NCI-H446 (cell line): ENCODE data around the gene TSHZ1.

Source experiments
- DNase-seq, 2 experiments: peaks; one replicate each; lab custom pipeline; 2025; lab: John Stamatoyannopoulos, UW

The TSHZ1 gene

GRCh38 chr18:75207310-75208154 is 3.1 kb upstream of the TSHZ1 start:
- no peak for DNase-seq

GRCh38 chr18:75208155-75208835 is 2.3 kb upstream of the TSHZ1 start:
- peak in 1 of 2 experiments; percentile 60 for DNase-seq

DNA sequence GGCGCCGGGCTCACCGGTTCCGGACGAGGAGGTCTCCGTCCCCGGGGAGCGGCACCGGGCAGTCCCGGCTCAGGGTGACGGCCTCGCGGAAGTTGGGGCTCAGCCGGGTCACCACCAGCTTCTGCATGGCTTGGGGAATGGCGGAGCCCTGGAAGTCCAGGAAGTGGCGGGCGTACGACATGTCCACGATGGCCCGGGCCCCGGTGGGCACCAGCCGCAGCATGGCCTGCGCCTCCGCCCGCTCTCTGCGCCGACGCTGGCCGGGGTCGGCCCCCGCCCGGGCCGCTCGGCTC is 1.8 kb upstream of the TSHZ1 start:
- no peak for DNase-seq

DNA sequence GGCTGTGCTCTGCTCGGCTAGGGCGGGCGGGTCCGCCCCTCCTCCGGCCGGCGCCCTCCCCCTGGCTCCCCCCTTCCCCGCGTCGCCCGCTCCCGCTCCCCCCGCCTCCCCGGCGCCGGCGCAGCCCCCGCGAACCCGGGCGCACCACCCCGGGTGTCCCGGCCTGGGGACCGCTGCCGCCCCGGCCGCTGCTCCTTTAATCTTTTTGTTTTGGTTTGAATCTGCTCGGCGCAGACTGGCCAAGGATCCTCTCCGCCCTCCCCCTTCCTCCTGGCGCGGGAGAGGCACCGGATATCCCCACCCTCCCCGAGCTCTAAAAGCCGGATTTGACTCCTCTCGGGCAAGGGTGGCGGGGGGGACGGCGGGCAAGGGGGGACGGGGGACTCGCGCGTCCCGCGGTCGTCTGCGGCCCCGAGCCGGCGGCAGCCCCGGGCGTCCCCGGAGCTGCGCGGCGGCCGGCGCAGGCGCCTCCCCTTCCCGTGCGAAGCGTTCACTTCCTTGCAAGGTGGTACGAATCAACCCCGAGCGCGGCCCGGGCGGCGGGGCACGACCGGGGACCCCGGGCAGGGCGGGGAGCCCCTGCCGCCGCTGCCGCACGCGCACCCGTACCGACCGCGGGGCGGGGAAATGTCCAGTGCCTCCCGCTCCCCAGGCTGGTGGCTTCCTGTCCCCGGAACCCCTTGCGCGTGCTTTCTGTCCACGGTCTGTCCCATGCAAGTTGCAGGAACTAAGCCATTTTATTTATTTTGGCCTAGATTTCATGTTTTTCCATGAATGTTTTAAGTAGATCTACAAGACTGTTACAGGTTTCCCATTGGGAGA is 1.3 kb upstream of the TSHZ1 start, which contains the start of gene PTGR3:
TSS of gene PTGR3 (minus strand) at position 11 of the 822 bp plus-strand sequence. CDS start 81 bp downstream, outside the sequence.
- DNase-seq = peak; percentile 41 to 84

DNA sequence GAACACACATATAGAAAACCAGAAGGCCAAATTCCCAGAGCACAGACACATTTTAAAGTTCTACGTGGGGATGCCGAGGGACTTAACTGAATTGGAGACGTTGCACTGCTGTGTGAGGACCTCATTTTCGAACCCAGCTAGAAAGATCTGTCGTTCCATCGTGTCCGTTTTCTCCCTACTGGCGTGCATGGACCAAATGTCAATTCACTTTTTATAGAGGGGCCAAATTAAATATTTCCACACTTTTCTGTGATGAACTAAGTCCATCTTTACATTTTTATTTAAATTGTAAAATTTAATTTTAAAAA is 692 bp upstream of the TSHZ1 start:
- DNase-seq = peak; percentile 41 to 62

GRCh38 chr18:75211002-75211621 is 515 bp downstream of the TSHZ1 start:
- peak in 1 of 2 experiments; percentile 14 for DNase-seq

GRCh38 chr18:75211626-75211952 is 992 bp downstream of the TSHZ1 start:
- DNase-seq = no peak

- peak in 1 of 2 experiments; percentile 5 for DNase-seq
Measured at GRCh38 chr18:75211953-75212750, 1.6 kb downstream of the TSHZ1 start.

DNA sequence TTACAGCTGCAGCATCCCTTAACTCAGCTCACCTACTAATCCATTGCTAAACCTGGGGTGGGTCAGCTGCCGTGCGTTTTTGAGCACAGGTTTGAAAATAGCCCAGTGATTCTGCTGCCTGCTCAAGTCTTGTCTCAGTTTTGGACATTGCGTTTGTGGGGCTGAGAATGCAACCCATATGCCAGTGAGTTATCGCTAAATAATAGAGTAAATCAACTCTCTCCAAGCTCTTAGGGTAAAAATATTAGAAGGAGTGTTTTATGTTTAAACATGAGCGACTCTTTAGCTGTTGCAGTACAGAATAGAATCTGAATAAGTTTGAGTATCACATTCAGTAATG is 2.1 kb downstream of the TSHZ1 start:
- no peak for DNase-seq

DNA sequence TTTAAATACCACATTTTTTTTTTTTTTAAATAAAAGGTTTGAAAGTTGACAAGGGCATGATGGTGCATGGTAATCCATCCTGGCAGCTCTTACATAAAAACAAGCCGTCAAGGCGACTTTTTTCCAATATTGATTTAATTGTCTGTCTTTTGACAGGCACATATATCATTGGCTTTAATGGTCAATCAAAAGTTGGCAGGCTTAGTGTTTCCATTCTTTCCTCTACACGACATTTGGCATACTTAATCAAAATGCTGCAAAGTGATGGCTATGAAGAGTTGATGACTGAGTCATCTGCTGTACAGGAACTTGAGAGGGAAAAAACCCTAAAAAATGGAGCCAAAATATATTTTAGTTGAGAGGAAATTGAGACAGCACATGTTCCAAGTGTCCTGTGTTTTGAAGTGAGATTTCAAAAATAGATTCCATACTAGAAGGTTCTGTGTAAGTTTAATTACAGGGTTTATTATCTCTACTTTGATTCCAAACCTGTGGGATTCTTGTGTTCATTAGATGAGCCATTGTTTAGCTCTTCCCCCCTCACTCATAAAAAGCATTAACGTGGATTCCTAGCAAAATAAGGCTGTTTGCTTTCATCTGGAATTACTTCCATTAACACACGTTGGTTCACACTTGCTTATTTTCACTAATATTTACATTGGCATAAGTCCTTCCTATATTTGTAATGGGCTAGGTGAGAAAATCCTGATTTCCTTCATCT is 3.2 kb downstream of the TSHZ1 start:
- DNase-seq = peak; percentile 51 to 78

- DNase-seq = no peak
Measured at GRCh38 chr18:75214332-75214690, 3.7 kb downstream of the TSHZ1 start.

DNA sequence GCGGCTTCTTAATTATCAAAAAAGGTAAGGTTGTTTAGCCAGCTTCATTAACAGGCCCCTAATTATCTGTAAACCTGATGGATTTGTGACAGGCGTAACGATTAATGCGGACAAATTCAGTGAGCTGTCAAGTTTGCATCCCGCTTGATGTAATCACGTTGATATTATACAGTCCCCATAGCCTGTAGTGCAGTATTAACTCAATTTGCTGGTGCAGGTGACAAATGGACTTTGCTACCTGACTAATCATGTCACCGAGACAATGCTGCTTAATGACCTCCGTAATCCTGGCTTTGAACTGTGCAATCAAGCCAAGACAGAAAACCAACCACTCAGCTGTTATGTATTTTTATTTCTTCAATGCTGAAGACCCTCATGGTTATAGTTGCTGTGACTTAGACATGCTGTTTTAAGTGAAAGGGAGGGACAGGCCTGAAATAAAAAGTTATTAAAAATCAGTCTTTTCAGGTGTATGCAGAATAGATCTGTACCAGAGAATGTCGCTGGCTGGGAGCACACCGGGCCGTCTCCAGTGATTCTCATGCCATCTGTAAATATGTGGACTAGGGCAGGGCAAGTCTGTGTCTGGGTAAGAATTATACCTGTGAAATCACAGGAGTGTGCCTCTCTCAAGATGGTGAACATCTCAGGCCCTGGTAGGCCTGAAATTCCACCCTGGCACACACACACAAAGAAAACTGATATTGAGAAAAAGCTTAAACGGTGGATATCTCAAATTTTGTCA is 4.3 kb downstream of the TSHZ1 start:
- no peak for DNase-seq

DNA sequence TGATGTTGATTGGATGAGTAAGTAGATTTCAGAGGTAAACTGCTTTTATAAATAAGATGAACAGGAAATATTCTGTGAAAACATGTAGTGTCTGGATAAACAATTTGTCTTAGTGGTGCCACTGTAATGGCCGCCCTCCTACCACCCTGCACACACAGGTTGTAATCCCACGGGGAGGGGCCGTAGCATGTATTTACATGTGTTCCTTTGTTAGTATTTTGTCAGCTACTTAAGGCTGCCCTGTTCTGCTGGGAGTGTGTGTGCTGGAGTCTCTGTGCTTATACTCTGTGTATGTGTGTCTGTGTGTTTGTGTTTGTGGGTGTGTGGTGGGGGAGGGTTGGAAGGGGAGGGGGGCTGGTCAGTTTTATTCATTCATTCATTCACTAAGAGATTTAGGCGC is 5.1 kb downstream of the TSHZ1 start:
- no peak for DNase-seq

DNA sequence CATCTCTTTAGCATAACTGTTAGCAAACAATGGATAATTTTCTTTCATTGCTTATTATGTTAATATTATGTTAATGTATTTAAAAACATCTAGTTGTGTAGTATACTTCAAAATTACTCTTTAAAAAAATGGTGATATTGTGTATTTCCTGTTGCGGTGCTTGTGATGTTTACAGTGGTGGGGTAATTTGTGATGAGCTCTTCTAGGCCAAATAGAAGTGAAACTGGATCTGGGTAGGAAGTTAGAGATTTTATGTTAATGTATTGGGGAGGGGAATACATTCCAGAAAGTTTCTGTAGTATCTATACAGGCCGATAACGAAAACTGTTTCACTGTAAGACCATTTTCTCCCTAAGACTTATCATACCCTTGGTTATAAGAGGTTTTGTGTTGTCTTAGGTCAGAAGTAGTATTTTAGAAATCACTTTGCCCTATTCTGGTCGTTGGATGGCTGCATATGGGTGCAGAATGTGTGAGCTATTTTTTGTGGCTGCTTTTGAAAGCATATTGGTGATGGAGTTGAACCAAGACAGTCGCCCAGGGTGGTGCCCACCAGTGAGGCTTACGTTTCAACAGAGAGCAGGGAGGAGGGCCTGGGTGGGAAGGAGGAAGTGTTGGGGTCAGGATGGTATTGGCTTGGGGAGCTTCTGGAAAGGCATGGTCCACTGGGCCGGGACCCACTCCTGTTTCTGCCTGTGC is 5.8 kb downstream of the TSHZ1 start:
- DNase-seq = no peak

DNA sequence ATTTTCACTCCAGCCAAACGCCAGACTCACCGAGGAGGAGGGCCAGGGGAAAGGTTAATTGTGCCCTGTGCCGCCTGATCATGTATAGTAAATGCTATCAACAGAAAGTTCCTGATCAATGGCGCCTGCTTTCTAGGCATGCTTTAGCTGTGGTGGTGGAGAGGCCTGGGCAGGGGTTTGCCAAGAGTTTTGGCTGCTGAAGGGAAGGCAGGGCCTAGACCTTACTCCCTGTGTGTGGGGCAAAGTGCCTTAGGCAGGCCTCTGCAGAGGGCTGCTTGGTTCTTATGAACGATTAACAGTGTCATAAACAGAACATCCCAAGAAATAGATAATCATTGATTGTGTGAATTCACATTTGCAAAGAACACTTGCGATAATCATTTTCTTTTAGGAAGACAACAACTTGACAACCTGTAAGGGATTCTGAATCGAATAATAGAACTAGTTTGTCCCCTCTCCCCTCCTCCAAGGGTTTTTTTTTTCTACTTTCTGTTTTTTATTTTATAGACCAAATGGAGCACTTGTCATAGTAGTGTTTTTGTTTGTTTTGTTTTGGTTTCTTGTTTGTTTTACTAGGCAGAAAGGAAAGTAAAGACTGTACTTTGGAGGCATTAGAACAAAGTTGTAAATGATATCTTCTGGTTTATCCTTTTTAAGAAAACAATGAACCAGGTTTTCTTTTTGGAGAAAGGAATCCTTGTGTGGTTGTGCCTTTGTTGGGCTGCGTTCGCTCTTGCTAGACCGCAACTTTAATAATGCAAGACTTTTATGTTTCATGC is 6.5 kb downstream of the TSHZ1 start:
- DNase-seq = no peak

- no peak for DNase-seq
Measured at GRCh38 chr18:75218065-75218923, 7.7 kb downstream of the TSHZ1 start.

DNA sequence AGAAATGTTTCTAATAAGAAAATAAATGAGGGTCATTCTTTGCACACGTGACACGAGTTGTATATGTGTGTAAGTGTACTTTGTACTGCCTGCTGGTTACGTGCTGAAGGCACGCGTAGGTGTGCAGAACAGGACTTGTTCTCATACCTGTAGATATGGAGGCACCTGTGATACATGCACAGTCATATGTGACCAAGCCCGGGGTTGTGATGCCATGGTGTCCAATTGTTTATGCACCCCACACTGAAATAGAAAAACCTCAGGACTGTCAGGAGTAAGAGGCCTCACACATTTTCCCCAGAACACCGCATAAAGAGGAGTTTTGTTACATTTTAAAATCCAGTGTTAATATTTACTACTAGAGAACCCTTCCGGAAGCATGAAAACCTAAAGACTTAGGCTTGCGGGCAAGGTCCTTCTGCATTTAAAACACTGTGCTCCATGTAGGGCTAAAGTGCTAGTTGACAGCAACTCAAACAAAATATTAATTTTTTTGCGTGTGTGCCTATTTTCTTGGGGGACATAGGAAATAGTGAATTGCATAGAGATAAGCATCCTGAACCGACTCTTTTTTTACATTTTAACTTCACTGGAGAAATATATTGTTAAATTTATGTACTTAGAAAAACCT is 9.3 kb downstream of the TSHZ1 start:
- DNase-seq = no peak
